SU-DHL-6 (cell line): ENCODE results near the gene GAREM1.
"Not testable (repeated sequence)": the region's sequence is repeated elsewhere in the genome, so short reads cannot be mapped to it uniquely, and the experiment has no call there.

Source experiments
- H2AFZ ChIP-seq: fragments of 200-600 bp; sonication (generic); 2 replicates; pipeline ENCODE4 v1.6.1; 2014; ENCODE audit warnings: low read depth, mild to moderate bottlenecking, moderate library complexity, mixed read lengths, antibody characterized with exemption, low read length; ENCODE audit not compliant: severe bottlenecking
- H3F3A ChIP-seq: fragments of 200-600 bp; shearing (Covaris generic); 2 replicates; pipeline ENCODE4 v1.6.0; 2016; ENCODE audit warnings: antibody characterized with exemption, mild to moderate bottlenecking; ENCODE audit not compliant: insufficient read depth
- H3K27ac ChIP-seq: fragments of 200-600 bp; sonication (generic); 2 replicates; pipeline ENCODE4 v1.5.1; 2016; ENCODE audit warnings: low read depth, mild to moderate bottlenecking, low read length, moderate library complexity, mixed read lengths
- H3K27me3 ChIP-seq: fragments of 200-600 bp; sonication (generic), shearing (Covaris generic); 2 replicates; pipeline ENCODE4 v1.6.0; 2014; ENCODE audit warnings: mild to moderate bottlenecking, low read length
- H3K36me3 ChIP-seq: fragments of 200-600 bp; sonication (generic); 2 replicates; pipeline ENCODE4 v1.6.1; 2014; ENCODE audit warnings: mild to moderate bottlenecking, low read length, mixed read lengths
- H3K4me2 ChIP-seq: fragments of 300-600, 200-600 bp; shearing (Covaris generic), sonication (generic); 2 replicates; pipeline ENCODE4 v1.6.0; 2014; ENCODE audit warnings: low read length, low read depth, mild to moderate bottlenecking; ENCODE audit not compliant: poor library complexity, severe bottlenecking
- H3K4me3 ChIP-seq: fragments of 200-600 bp; sonication (generic); 2 replicates; pipeline ENCODE4 v1.5.1; 2014; ENCODE audit warnings: antibody characterized with exemption, low read length, mild to moderate bottlenecking, mixed read lengths; ENCODE audit not compliant: insufficient read depth, poor library complexity, severe bottlenecking
- H3K79me2 ChIP-seq: fragments of 200-600 bp; sonication (generic); 2 replicates; pipeline ENCODE4 v1.6.1; 2014; ENCODE audit warnings: mild to moderate bottlenecking, low read length, moderate library complexity; ENCODE audit not compliant: insufficient read depth
- H3K9ac ChIP-seq: fragments of 200-600 bp; sonication (generic); 2 replicates; pipeline ENCODE4 v1.7.0; 2014; ENCODE audit warnings: mild to moderate bottlenecking, low read length
- H3K9me2 ChIP-seq: fragments of 200-600 bp; sonication (generic); replicated peaks from 2 replicates; pipeline ENCODE4 v1.6.1; 2014; ENCODE audit warnings: low read length; ENCODE audit not compliant: insufficient read depth
- H3K9me3 ChIP-seq: fragments of 200-600 bp; sonication (generic); 2 replicates; pipeline ENCODE4 v1.6.1; 2014; ENCODE audit warnings: low read length, mixed read lengths; ENCODE audit not compliant: insufficient read depth
- H4K20me1 ChIP-seq: fragments of 200-600 bp; sonication (generic); 2 replicates; pipeline ENCODE4 v1.6.1; 2014; ENCODE audit warnings: low read depth, mild to moderate bottlenecking, antibody characterized with exemption, low read length, moderate library complexity, mixed read lengths
- CTCF ChIP-seq: fragments of 200-600 bp; sonication (generic); IDR thresholded peaks from one replicate; pipeline ENCODE4 v1.5.1; 2017; ENCODE audit warnings: antibody characterized with exemption, mild to moderate bottlenecking, low read length, moderate library complexity; ENCODE audit not compliant: insufficient read depth, poor library complexity, severe bottlenecking
- EZH2phosphoT487 ChIP-seq: fragments of 200-600 bp; sonication (generic), shearing (Covaris generic); conservative IDR thresholded peaks from 2 replicates; pipeline ENCODE4 v1.6.1; 2018; ENCODE audit warnings: mild to moderate bottlenecking, antibody characterized with exemption, low read length, moderate library complexity, mixed read lengths

The GAREM1 gene

GRCh38 chr18:32295604-32296003 is 175.1 kb downstream of the GAREM1 start:
- H3K4me3 ChIP-seq: no peak overlapping the region
- no peak for TF ChIP-seq EZH2phosphoT487
- TF ChIP-seq CTCF: no peak
- H4K20me1 ChIP-seq: no peaks in the 10 kb centered on the region
- H3K9me3 ChIP-seq: no peaks in the 10 kb centered on the region
- H3K9me2 ChIP-seq: no peaks in the 10 kb centered on the region
- no peak overlapping the region for H2AFZ ChIP-seq
- H3K79me2 ChIP-seq: no peaks in the 10 kb centered on the region
- H3F3A ChIP-seq: no peaks in the 10 kb centered on the region
- no peaks in the 10 kb centered on the region for H3K27me3 ChIP-seq
- H3K36me3 ChIP-seq: no peaks in the 10 kb centered on the region
- H3K9ac ChIP-seq: no peak overlapping the region
- no peak overlapping the region for H3K4me2 ChIP-seq
- no peak overlapping the region for H3K27ac ChIP-seq

- Histone ChIP-seq H3K79me2 (no peaks in the 10 kb centered on the region), H3K27me3 (no peaks in the 10 kb centered on the region), H3F3A (no peaks in the 10 kb centered on the region), H3K36me3 (no peaks in the 10 kb centered on the region), H3K9me3 (no peaks in the 10 kb centered on the region), H3K9me2 (no peaks in the 10 kb centered on the region), H3K4me3 (no peak overlapping the region), H2AFZ (no peak overlapping the region), H3K27ac (no peak overlapping the region), H4K20me1 (no peaks in the 10 kb centered on the region), H3K9ac (no peak overlapping the region), H3K4me2 (no peak overlapping the region)
- no peak for TF ChIP-seq CTCF
- TF ChIP-seq EZH2phosphoT487: no peak
These were observed 177.6 kb downstream of the GAREM1 start for GRCh38 chr18:32293107-32293506.

- not testable (repeated sequence) for H3K4me2 ChIP-seq, H3K9me2 ChIP-seq, H3K9ac ChIP-seq, H3K9me3 ChIP-seq, H3K27me3 ChIP-seq, H3K79me2 ChIP-seq, H3K4me3 ChIP-seq, H3K36me3 ChIP-seq, H4K20me1 ChIP-seq, H3K27ac ChIP-seq, H2AFZ ChIP-seq, H3F3A ChIP-seq
These were observed 179.1 kb downstream of the GAREM1 start for GRCh38 chr18:32291623-32292022.

GRCh38 chr18:32290810-32291209 is 179.9 kb downstream of the GAREM1 start:
- no peak for TF ChIP-seq EZH2phosphoT487
- no peak for TF ChIP-seq CTCF
- H3K27me3 ChIP-seq: no peaks in the 10 kb centered on the region
- H3K4me3 ChIP-seq: no peak overlapping the region
- H3K4me2 ChIP-seq: no peak overlapping the region
- H3K9me2 ChIP-seq: no peaks in the 10 kb centered on the region
- no peak overlapping the region for H3K27ac ChIP-seq
- H3K9me3 ChIP-seq: no peaks in the 10 kb centered on the region
- H4K20me1 ChIP-seq: no peaks in the 10 kb centered on the region
- H3K79me2 ChIP-seq: no peaks in the 10 kb centered on the region
- no peaks in the 10 kb centered on the region for H3F3A ChIP-seq
- no peaks in the 10 kb centered on the region for H3K36me3 ChIP-seq
- no peak overlapping the region for H2AFZ ChIP-seq
- H3K9ac ChIP-seq: no peak overlapping the region
